Stimulated activated CD4-positive, alpha-beta T cell treated with anti-CD3 and anti-CD28 coated beads, Interleukin-12 subunit alpha, Interleukin-12 subunit beta, amount 100 ng/mL, for 4 hours (primary cell): ENCODE measurements around the gene DLG4.

ENCODE experiments used
- DNase-seq: peaks from one replicate; pipeline ENCODE4 v3.0.0-alpha.2; 2020

DLG4 gene

DNA sequence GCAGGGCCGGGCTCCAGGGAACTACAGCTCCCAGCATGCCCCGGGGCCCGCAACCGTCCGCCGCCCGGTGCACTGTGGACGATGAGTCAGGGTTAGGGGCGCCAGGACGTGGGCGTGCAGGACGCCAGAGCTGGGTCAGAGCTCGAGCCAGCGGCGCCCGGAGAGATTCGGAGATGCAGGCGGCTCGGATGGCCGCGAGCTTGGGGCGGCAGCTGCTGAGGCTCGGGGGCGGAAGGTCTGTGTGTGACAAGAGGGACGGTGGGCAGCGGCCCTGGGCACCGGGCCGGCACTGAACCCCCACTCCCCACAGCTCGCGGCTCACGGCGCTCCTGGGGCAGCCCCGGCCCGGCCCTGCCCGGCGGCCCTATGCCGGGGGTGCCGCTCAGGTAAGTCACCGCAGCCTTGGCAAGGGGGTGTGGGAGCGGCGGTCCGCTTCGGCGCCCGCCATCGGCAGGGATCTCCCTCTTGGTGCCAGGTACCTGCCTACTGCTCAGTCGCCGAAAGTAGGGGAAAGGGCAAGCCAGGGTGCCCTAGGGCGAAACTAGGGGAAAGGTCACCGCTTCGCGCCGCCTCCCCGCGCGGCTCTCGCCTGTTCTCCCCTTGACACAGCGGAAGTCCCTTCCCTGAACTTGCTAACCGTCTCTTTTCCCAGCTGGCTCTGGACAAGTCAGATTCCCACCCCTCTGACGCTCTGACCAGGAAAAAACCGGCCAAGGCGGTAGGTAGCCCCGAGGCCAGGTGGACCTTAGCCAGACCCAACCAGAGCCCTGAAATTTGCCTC is at the start of gene DLG4, which contains the start of gene ACADVL:
TSS of gene DLG4 (minus strand) at position 25 of the 781 bp plus-strand sequence.
TSS of gene ACADVL (plus strand) at position 127 of the 781 bp plus-strand sequence. CDS start at position 174, 47 bp downstream.
- DNase-seq, result peak; percentile 78

DNA sequence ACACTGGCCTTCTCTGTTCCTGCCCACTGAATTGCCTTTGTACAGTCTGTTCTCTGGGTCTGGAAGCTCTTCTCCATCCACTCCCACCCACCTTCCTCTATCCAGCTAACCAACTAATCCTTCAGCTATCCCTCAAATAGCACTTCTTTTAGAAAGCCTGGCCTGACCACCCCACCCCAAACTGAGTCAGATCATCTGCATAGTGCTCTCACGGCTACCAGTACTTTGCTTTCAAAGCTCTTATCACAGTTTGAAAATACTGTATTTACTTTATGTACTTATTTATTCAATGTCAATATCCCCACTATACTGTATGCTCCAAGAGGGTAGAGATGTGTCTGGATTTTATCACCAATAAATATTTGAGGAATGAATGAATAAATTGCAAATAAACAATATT is 47.1 kb upstream of the DLG4 start:
- no peak for DNase-seq

DNA sequence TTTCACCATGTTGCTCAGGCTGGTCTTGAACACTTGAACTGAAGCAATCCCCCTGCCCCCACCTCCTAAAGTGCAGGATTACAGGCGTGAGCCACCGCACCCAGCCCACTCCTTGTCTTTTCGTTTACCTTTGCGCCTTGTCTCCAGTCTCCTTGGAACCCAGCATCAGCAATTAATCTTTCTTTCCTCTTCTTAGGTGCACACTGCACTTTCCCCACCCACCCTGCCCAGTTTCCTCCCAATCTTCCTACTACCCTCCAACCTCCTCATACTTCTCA is 44.1 kb upstream of the DLG4 start:
- DNase-seq, result no peak

DNA sequence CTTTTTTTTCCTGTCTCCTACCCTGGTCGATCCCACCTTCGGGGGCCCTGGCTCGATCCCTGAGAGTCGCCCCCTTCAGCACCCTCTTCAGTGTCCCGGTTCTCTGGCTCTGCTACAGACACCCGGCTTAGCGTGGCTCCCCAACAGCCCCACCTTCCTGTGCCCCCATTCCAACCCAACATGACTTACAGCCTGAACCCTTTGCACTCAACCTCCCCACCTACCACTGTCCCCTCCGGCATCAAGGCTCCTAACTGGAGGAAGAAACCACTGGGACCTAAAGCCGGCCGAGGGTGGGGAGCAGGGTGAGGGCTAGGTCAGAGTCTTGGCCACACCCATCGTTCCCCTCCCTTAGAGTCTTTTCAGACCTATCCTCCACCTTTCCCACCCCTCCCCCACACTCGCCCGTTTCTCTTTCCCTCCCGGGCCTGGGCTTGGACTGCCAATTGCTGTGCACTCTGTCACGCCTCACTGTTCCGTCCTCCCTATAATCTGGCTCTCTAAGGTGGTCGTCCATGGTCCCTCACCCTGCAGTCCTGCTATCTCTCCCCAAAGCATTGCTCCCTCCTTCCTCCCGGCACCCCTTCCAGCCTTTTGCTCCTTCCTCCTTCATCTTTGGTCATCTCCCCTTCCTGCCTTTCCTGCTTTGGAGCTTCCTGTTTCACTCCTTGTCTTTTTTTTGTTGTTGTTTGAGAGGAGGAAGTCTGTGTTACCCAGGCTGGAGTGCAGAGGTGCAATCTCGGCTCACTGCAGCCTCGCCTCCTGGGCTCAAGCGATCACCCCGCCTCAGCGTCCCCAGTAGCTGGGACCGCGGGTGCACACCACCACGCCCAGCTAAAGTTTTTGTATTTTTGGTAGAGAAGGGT is 43.5 kb upstream of the DLG4 start:
- no peak for DNase-seq

DNA sequence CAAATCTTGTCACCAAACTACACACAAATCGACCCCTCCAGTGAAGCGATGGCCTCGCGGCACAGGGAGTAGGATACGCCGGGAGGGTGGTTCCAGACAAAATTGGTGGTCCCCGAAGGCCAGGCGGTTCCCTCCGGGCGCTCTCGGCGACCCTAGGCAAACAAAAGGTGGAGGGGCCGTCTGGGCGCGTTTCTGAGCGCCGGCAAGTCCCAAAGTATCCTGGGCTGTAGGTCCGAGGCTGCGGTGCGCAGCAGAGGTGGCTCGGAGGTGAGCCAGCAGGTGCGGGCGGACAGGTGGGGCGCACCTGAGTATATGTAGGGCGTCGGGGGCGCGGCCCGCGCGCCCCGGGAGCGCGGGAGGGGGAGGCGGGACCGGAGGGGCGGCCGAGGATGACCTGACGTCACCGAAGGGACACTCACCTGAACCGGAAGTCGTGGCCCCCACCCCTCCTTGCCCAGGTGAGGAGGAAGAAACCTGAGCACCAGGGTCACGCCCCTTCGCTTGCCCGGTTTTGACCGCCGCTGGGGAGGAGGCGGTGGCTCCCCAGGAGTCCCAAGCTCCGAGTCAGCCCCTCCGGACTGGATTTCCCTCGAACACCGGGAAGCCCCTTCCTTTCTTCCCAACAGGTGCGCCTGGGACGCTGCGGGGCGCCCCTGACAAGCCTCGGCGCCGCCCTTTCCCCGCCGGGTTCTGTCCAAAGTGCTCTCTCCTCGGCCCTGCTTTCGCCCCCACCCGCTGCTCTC is 42.7 kb upstream of the DLG4 start, which contains the start of gene CLDN7:
TSS of gene CLDN7 (minus strand) at position 287 of the 743 bp plus-strand sequence. CDS start 435 bp downstream, outside the sequence.
- DNase-seq, result no peak

DNA sequence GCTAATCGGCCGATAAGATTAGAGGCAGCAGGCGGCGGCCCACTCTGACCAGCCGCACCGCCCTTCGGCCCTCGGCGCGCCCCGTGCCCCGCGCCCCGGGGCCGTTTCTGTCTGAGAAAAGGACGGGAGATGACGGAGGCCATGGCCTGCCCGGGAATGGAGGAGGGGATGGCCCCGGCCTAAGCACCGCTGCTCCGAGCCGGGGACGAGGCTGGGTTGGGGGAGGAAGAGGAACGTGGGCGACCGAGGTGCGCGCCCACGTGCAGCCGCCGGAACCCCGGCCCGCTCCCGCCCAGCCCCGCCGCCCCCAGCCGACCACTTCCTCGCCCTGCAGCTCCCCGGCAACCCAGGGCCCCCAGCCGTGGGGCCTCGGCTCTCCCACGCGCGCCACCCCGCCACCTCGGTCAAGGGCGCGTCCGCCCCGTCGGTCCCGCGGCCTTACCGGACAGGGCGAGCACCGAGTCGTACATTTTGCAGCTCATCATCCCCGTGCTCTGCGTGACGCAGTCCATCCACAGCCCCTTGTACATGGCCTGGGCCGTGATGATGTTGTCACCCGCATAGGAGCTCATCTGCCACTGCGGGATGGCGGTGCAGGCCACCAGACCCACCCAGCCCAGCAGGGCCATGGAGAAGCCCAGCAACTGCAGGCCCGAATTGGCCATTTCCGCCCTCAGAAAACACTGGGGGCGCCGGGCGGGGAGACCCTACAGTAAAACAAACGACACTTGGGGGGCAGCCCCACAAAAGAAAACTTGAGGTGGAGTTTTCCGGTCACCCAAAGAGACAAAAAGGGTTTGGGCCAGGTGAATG is 41.9 kb upstream of the DLG4 start:
- DNase-seq, result peak; percentile 30

DNA sequence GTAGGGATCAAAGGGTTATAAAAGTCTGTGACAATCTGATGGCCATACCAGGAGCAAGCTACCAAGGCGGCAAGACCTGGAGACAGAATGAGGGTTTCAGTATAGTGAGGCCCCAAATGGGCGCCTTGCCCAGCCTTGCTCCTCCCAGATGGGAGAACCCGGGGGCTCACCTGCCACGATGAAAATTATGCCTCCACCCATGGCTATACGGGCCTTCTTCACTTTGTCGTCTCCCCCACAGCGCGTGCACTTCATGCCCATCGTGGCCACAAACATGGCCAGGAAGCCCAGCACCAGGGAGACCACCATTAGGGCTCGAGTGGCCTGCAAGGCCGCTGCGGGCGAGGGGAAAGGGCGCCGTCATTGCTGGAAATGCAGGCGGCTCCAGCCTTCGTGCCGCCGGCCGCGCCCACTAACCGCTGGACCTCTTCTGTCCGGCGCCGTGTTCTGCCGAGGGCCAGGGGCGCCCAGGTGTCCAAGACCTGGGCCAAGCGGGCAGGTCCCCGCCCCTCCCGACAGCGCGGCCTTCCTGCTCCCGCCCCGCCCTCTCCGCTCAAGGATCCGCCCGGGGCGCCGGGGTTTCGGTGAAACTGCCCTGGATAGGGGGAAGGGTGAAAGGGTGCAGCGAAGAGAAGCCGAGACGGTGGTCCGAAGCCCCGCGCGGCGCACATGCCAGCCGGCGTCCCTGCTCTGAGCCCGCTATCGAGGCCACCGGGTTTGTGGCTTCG is 41.2 kb upstream of the DLG4 start:
- DNase-seq, result peak; percentile 42

DNA sequence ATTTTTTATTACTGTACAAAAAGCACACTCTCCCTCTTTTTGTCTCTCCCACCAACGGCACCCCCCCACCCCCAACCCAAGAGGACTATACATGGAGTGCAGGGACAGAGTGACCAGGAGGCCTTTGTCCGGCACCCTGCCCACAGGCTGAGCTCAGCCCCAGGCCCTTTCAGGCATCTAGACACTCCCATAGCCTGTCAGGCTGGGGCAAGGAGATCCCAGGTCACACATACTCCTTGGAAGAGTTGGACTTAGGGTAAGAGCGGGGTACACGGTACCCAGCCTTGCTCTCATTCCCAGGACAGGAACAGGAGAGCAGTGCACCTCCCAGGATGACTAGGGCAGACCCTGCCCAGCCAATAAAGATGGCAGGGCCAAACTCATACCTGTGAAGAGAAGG is 40.5 kb upstream of the DLG4 start:
- DNase-seq, result no peak

DNA sequence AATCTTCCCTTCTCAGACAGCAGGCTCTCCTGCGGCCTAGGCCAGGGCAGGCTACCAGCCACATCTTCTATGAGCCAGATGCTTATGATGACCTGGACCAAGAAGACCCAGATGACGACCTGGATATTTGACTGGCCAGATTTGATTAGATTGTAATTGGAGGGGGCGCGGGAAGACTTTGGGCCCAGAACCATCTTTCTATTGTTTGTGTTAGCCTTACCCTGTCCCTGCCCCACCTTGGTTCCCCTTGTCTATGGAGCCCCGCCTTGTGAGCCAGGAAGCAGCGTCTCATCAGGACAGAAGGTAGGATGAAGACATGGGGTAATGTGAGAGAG is 39.9 kb upstream of the DLG4 start:
- no peak for DNase-seq

DNA sequence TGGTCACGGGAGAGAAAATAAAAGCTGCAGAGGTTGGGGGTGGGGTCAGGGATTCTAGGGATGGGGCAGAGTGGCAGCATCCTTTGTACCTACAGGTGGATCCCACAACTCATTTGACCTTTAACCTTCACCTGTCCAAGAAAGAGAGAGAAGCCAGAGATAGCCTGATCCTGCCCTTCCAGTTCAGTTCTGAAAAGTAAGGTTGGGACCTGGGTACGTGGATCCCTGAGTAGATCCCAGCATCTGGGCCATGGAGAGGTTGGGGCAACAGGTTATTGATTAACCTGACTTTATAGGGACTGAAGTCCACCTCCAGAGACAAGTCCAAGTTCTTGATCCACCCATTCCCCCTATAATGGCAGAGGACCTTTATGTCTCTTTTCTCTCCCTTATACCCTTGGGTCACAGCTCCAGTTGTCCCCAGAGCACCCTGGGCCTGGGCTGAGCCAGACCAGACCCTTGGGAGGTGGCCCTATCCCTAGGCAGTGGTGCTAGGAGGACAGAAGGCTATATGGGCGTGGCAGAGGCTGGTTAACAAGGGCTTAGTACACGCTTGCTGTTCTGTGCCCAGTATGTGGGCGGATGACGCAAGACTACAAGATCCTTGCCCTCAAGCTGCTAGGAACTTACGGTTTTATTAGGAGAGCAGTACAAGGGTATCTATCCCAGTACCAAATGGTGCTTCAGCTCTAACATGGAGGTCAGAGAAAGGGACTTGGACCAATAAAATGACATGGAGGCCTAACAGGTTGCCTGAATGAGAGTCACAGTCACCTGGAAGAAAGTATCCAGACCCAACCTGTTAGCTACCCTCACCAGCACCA is 39.3 kb upstream of the DLG4 start:
- no peak for DNase-seq

DNA sequence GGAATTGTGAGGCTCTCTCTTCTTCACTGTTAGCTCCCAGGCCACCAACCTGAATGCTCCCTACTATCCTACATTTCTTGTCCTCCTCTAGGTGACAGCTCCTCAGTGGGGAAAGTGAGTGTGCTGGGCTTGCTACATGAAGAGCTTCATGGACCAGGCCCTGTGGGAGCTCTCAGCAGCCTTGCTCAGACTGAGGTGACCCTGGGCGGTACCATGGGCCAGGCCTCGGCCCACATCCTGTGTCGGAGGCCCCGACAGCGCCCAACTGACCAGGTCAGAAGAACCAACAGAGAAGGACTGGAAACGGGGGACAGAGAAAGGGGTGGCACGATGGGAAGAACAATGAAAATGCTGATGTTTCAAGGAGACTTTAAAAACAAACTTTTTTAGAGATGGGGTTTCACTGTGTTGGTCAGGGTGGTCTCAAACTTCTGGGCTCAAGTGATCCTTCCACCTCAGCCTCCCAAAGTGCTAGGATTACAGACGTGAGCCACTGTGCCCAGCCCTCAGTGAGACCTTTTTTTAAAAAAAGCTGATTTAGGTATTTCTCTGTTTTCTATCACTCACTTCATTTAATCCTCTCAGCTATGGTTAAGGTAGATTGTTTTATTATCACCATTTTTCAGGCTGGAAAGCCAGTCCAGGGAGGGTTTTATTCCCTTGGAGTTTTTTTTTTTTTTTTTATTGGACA is 37.3 kb upstream of the DLG4 start:
- DNase-seq, result no peak

DNA sequence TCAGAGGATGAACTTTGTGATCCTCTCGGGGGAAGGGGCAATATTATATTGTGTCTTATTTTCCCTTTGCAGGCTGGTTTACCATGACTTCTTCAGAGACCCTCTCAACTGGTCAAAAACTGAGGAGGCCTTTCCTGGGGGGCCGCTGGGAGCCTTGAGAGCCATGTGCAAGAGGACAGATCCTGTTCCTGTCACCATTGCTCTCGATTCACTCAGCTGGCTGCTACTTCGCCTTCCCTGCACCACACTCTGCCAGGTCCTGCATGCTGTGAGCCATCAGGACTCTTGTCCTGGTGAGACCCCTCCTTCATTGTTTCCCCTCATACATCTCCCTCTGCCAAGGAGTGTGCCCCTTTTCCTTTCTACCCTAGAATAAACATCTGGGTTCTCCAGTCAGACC is 34.9 kb upstream of the DLG4 start:
- DNase-seq, result no peak

DNA sequence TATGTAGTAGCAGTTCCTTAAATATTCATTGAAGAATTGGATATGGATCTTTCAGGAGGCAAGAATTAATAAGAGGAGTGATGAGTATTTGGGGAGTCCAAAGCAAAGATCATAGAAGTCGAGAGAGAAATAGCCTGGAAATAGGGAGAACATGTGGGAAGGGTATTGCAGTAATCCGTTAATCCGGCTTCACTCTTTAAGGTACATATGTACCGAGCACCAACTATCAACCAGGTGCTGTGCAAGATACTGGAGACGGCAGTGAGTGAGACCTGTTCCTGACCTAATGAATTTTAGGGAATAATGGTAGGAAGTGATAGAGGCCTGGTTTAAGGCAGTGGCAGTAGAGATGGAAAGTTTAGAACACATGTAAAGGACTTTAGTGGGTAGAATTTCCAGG is 33.4 kb upstream of the DLG4 start:
- DNase-seq, result no peak

DNA sequence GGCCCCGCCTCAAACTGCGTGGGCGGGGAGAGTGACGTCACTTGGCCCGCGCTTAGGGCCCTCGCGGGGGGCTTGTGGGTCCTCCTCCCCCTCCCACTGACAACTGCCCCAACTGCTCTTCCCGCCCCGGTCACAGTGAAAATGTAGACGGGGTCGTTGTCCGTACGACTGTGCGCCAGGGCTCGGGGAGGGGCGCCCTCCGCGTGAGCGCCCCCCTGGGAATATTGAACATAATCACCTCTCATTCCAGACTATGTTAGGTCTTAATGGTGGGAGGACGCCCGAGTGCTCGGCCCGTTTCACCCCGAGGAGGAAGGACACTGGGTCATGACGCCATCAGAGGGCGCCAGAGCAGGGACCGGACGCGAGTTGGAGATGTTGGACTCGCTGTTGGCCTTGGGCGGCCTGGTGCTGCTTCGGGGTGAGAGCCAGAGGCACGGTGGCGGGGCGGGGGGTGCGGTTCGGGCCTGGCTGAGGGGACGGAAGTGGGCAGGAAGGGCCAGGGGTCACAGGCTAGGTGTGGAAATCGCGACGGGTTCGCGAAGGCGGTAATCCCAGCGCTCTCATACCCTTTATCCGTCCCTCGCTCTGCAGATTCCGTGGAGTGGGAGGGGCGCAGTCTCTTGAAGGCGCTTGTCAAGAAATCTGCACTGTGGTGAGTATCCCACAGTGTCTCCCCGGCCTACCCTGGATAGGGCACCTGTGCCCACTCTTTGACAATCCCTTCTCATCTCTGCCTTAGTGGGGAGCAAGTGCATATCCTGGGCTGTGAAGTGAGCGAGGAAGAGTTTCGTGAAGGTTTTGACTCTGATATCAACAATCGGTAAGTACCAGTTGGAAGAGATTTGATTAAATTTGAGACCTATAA is 32.8 kb upstream of the DLG4 start, which contains the start of gene ELP5:
TSS of gene ELP5 (plus strand) at position 40 of the 868 bp plus-strand sequence. CDS start at position 376, 336 bp downstream.
- peak; percentile 80 for DNase-seq

DNA sequence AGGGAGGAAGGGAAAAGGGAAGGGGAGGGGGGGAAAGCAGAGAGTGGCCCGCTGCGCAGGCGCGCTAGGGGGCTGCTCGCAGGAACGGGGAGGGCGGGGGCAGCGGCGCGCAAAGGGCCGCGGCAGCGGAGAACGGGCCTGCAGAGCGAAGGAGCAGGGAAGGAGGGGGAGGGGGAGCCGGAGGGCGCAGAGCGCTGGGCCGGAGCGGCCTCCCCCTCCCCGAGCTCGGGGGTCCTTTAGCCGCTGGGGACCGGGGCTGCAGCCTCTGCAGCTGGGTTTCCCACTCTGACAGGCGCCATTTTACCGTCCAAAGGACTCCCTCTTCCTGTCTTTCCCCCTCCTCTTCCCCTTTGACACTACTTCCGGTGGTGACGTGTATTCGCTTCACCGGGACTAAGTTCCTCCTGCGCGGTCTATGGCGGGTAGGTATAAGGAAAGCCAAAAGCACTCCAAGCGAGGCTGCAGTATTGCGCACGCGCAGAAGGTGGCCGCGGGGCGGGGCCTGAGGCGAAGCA is 32.1 kb upstream of the DLG4 start, which contains the start of gene CTDNEP1:
TSS of gene CTDNEP1 (minus strand) at position 74 of the 515 bp plus-strand sequence. CDS start 438 bp downstream, outside the sequence.
- peak; percentile 99 for DNase-seq

DNA sequence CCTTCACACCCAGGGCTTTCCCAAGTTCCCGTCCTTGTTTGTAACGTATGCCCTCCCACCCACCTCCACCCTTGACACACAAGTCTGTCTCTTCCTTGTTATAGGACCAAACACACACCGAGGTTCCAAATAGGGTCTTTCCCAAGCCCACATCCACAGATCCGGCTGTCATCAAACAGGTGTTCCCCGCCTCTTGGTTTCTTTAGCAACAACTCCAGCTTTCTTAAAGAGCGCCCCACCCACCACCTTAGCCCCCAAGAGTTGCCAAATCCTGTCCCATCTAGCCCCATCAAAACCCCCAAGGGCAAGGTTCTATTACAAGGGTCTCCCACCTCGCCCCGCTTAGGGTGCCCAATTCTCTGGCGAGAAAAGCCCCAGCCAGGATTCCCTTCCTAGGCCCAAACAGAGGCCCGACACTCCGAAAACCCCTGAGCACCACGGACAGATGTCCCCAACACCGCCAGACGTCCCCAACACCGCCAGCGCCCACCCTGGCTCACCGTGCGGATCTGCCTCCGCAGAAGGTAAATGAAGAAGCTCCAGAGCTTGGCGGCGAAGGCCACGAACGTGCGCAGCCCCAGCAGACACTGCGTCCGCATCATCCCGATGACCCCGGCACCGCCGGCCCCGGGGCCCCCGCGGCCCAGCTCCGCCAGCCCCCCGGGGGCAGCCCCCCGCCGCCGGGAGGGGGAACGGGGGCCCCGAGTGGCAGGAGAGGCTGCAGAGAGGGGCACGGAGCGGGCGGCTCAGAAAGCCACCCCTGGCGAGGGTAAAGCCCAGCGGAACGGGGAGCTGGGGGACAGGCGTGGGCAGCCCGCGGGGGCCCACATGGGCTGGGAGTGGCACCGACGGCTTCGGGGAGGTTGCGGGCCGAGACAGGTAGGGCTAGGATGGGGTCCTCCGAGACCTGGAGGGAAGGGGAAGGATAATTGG is 31.3 kb upstream of the DLG4 start:
- no peak for DNase-seq

DNA sequence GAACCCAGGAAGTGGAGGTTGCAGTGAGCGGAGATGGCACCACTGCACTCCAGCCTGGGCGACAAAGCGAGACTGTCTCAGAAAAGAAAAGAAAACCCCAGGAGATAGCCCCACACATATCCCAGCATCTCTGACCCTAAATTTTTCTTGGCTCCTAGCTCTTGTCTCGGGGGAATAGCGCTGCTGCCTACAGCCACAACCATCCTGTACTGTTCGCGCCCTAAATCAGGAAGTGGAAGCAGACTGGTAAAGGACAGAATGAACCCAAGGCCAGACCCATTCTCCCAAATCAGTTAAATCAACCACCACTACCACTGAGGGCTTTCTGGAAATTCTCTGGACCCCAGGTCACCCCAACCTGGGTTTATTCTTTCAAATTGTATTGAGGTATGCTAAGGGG is 30.2 kb upstream of the DLG4 start:
- DNase-seq, result no peak

DNA sequence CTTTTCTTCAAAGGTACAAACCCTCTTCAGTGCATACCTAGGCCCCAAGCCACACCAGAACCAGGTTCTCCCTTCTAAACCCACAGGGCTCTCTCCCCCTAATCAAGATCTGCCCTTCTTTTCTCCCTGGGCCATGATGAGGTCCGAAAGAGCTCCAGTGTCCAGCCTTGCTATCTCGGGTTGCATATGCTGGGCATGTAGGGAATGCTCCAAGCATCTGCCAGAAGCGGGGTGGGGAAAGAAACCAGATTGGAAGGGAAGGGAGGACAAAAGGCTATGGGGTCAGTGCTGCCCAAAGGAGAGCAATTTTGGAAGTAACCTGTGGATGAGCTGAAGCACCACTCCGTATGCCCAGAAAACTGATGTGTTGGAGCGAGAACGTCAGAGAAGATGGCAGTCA is 29.6 kb upstream of the DLG4 start:
- no peak for DNase-seq
